Measurements from ENCODE around the gene AIG1. TPM values are rescaled to one million over a fixed set of nuclear protein-coding genes. Genes with fewer than 3 reads are reported as not detected.
"Not testable (repeated sequence)": the region's sequence is repeated elsewhere in the genome, so short reads cannot be mapped to it uniquely, and the experiment has no call there.

The AIG1 gene
- total RNA-seq, 1 experiment from 2014 or later: 29.9 TPM

GRCh38 chr6:143241111-143241510, 180.4 kb downstream of the AIG1 start:
- no peaks in the 10 kb centered on the region for H3K36me3 ChIP-seq
- H3K4me3 ChIP-seq: no peak overlapping the region
- no peaks in the 10 kb centered on the region for H3K9me3 ChIP-seq (replicated peaks)
- no peak overlapping the region for H3K27ac ChIP-seq
- no peaks in the 10 kb centered on the region for H3K27me3 ChIP-seq (replicated peaks)
- no peaks in the 10 kb centered on the region for H3K4me1 ChIP-seq (replicated peaks)
- DNase-seq (ENCODE audit: low read depth in 1 of 2, low spot score in 2 of 2): no peak

- no peak for DNase-seq (ENCODE audit: low read depth in 1 of 2, low spot score in 2 of 2)
- Histone ChIP-seq H3K27ac (no peak overlapping the region), H3K36me3 (no peaks in the 10 kb centered on the region)
These were observed 181.2 kb downstream of the AIG1 start for GRCh38 chr6:143241911-143242310.

DNA sequence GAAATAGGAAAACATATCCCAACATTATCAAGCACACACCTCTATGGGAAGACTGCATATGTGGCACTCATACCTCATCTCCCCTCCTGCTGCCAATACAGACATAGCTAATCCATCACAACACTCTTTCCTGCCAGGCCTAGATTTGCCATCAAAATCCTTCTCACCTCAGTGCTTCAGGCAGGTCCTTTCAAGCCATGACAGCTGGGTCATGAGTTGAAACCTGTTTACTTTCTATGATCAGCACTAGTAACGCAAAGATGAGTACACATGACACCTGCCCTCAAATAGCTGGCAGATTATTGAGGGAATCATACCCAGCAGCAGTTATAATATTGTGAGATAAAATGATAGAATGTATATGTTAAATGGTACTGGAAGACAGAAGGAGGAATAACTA, 183.1 kb downstream of the AIG1 start:
- H3K9me3 ChIP-seq (replicated peaks): no peaks in the 10 kb centered on the region
- DNase-seq (ENCODE audit: low read depth in 1 of 2, low spot score in 2 of 2): no peak
- no peaks in the 10 kb centered on the region for H3K4me1 ChIP-seq (replicated peaks)
- no peak overlapping the region for H3K4me3 ChIP-seq
- H3K36me3 ChIP-seq: no peaks in the 10 kb centered on the region
- no peak overlapping the region for H3K27ac ChIP-seq
- no peaks in the 10 kb centered on the region for H3K27me3 ChIP-seq (replicated peaks)

More at GRCh38 chr6:143241911-143242310, 181.2 kb downstream of the AIG1 start:
- Histone ChIP-seq H3K4me3 (no peak overlapping the region), H3K4me1 (replicated peaks) (no peaks in the 10 kb centered on the region), H3K27me3 (replicated peaks) (no peaks in the 10 kb centered on the region), H3K9me3 (replicated peaks) (no peaks in the 10 kb centered on the region)

DNA sequence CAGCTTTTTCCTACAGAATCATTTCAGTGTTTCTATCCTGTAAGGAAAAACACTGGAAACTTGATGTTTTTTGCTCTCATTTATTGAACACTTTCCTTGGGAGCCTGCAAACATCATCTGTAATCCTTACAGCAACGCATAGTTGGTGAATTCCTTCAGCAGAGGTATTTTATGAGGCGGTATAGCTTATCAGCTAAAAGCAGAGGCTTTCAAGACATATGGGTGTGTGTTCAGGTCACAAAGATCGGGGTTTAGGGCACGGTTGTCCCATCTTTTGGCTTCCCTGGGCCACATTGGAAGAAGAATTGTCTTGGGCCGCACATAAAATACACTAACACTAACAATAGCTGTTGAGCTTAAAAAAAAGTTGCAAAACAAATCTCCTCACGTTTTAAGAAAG, 185.0 kb downstream of the AIG1 start:
- Histone ChIP-seq H3K9me3 (replicated peaks) (no peaks in the 10 kb centered on the region), H3K27ac (no peak overlapping the region), H3K36me3 (no peaks in the 10 kb centered on the region), H3K4me1 (replicated peaks) (no peaks in the 10 kb centered on the region), H3K27me3 (replicated peaks) (no peaks in the 10 kb centered on the region), H3K4me3 (no peak overlapping the region)
- no peak for DNase-seq (ENCODE audit: low read depth in 1 of 2, low spot score in 2 of 2)

DNA sequence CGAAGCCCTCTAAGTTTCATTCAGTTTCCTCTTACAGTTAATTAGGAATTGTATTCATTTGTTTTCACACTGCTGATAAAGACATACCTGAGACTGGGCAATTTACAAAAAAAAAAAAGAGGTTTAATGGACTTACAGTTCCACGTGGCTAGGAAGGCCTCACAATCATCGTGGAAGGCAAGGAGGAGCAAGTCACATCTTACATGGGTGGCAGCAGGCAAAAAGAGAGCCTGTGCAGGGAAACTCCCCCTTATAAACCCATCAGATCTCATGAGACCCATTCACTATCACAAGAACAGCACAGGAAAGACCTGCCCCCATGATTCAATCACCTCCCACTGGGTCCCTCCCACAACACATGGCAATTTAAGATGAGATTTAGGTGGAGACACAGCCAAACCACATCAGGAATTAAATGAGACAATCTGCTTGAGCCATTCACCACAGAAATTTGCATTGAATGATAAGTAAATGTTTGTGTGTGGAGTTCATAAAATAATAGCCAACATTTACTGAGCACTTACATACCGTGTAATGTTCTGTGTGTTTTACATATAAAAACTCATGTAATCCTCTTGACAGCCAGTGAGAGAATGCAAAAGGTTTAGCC, 185.6 kb downstream of the AIG1 start:
- H3K9me3 ChIP-seq (replicated peaks); H3K27ac ChIP-seq; H3K4me3 ChIP-seq; DNase-seq (ENCODE audit: low read depth in 1 of 2, low spot score in 2 of 2); H3K4me1 ChIP-seq (replicated peaks); H3K36me3 ChIP-seq; H3K27me3 ChIP-seq (replicated peaks): not testable (repeated sequence)

- Histone ChIP-seq H3K36me3 (no peaks in the 10 kb centered on the region), H3K4me3 (no peak overlapping the region), H3K9me3 (replicated peaks) (no peaks in the 10 kb centered on the region), H3K4me1 (replicated peaks) (no peaks in the 10 kb centered on the region), H3K27me3 (replicated peaks) (no peaks in the 10 kb centered on the region), H3K27ac (no peak overlapping the region)
- DNase-seq (ENCODE audit: low read depth in 1 of 2, low spot score in 2 of 2): no peak
These were observed 186.9 kb downstream of the AIG1 start for GRCh38 chr6:143247586-143247985.

DNA sequence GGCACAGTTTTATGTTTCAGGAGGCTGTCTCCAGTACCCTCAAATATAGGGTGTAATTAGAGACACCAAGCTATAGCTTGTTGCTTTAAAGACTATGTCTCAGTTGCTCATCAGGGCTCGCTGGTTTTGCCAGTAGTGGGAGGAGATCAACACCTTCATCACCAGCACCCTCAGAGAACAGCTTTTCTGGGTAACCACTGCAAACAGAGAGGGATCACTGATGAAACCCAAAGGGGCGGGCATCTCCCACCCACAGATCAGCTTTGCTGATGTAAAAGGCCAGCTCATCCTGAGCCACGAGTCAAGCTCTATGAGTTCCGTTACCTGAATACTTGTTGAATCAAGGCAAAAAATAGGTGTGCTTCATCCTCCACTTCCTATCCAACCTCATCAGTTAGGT, 187.7 kb downstream of the AIG1 start:
- H3K9me3 ChIP-seq (replicated peaks): no peaks in the 10 kb centered on the region
- peaks cover 7% of the 10 kb centered on the region for H3K4me1 ChIP-seq (replicated peaks)
- no peak overlapping the region for H3K4me3 ChIP-seq
- no peaks in the 10 kb centered on the region for H3K36me3 ChIP-seq
- H3K27me3 ChIP-seq (replicated peaks): no peaks in the 10 kb centered on the region
- no peak for DNase-seq (ENCODE audit: low read depth in 1 of 2, low spot score in 2 of 2)
- no peak overlapping the region for H3K27ac ChIP-seq

DNA sequence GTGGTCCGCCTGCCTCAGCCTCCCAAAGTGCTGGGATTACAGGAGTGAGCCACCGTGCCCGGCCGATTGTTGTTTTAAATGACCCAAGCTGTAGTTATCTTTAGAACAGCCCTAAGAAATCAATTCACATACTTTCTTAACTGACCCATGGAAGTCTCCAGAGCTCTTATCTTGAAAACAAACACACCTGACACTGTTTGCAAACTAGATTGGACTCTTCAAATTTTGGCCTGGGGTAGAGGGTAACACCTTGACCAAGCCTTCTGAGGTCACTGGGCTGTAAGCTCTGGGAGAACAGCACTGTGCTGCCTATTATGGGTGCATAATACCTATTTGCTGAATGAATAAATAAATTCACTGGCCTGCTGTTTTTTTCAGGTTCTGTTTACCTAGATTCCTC, 190.6 kb downstream of the AIG1 start:
- peaks cover 23% of the 10 kb centered on the region for H3K4me1 ChIP-seq (replicated peaks)
- H3K9me3 ChIP-seq (replicated peaks): no peaks in the 10 kb centered on the region
- H3K27me3 ChIP-seq (replicated peaks): no peaks in the 10 kb centered on the region
- no peak for DNase-seq (ENCODE audit: low read depth in 1 of 2, low spot score in 2 of 2)
- no peak overlapping the region for H3K4me3 ChIP-seq
- no peaks in the 10 kb centered on the region for H3K36me3 ChIP-seq
- H3K27ac ChIP-seq: no peak overlapping the region

DNA sequence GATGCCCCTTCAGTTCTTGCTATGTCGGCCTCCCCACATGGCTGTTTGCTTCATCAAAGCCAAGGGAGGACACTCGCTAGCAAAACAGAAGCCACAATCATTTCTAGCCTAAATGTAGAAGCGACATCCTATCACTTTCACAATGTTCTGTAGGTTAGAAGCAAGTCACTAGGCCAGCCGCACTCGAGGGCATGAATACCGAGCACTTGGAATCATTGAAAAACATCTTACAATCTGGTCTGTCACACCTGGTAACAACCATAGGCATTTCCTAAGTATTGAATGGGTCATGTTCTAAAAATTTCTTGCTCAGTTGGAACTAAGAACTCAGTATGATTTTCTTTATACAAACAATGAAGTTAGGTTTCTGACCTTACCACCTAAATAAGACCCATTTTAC, 192.3 kb downstream of the AIG1 start:
- DNase-seq (ENCODE audit: low read depth in 1 of 2, low spot score in 2 of 2): no peak
- Histone ChIP-seq H3K36me3 (no peaks in the 10 kb centered on the region), H3K4me3 (no peak overlapping the region), H3K27me3 (replicated peaks) (no peaks in the 10 kb centered on the region), H3K27ac (peak overlapping the region; percentile 37; the same call in 1 of the 2 replicates), H3K9me3 (replicated peaks) (no peaks in the 10 kb centered on the region), H3K4me1 (replicated peaks) (peaks cover 27% of the 10 kb centered on the region)

DNA sequence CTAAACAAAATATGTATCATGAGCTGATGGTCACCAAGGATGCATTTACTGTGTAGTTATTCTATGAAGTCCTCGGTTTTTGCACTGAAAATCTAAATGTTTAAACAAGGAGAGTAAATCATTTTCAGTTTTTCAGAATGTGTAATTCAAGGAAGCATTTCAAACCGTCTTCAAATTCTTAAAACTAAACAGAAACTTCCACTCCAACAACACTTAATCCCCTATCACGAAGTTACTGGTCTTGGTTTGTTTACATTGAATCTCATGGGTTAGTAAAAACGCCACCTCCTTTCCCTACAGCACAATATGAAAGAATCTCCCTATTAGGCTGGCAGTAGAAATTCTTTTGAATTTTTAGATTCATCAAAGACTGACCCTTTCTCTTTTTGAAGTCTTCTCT, 192.9 kb downstream of the AIG1 start:
- Histone ChIP-seq H3K27me3 (replicated peaks) (no peaks in the 10 kb centered on the region), H3K9me3 (replicated peaks) (no peaks in the 10 kb centered on the region), H3K4me3 (no peak overlapping the region), H3K36me3 (no peaks in the 10 kb centered on the region), H3K4me1 (replicated peaks) (peaks cover 27% of the 10 kb centered on the region), H3K27ac (peak overlapping the region; percentile 37; the same call in 1 of the 2 replicates)
- peak in 1 of 2 experiments; percentile 47 for DNase-seq (ENCODE audit: low read depth in 1 of 2, low spot score in 2 of 2)

DNA sequence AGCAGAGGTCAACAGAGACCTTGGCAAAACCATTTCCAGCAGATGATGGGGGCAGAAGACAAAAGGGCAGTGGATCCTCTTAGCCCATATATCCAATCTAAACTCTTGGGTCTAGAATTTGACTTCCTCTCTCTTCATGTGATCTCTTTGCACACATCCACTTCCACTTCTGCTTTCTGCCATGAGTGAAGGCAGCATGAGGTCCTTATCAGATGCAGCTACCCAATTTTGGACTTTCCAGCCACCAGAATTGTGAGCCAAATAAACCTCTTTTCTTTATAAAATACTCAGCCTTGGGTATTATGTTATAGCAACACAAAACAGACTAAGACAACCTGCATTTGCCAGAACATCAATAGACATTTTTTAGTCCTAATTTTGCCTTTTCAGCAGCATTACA, 198.3 kb downstream of the AIG1 start:
- no peak for DNase-seq (ENCODE audit: low read depth in 1 of 2, low spot score in 2 of 2)

DNA sequence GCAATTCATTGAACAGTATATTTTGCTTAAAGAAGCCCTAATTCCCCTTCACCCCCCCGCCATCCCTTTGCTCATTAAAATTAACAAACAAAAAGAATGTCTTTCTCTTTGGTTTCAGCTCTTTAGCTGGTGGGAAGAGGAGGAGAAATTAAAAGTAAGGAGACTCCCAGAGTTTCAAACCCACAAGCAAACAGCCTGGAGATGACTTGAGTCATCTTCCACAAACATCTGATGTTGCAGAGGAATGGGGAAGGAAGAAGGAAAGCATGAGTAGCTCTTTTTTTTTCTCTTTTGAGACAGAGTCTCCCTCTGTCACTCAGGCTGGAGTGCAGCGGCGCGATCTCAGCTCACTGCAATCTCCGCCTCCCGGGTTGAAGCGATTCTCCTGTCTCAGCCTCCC, 200.2 kb downstream of the AIG1 start:
- no peaks in the 10 kb centered on the region for H3K27me3 ChIP-seq (replicated peaks)

More for the DNA sequence above, 198.3 kb downstream of the AIG1 start:
- no peaks in the 10 kb centered on the region for H3K9me3 ChIP-seq (replicated peaks)
- no peak overlapping the region for H3K27ac ChIP-seq
- H3K36me3 ChIP-seq: no peaks in the 10 kb centered on the region
- no peaks in the 10 kb centered on the region for H3K27me3 ChIP-seq (replicated peaks)
- peaks cover 24% of the 10 kb centered on the region for H3K4me1 ChIP-seq (replicated peaks)
- no peak overlapping the region for H3K4me3 ChIP-seq

GRCh38 chr6:143261899-143262436, 201.3 kb downstream of the AIG1 start:
- Histone ChIP-seq H3K9me3 (replicated peaks) (no peaks in the 10 kb centered on the region), H3K4me1 (replicated peaks) (peaks cover 34% of the 10 kb centered on the region), H3K4me3 (no peak overlapping the region), H3K36me3 (no peaks in the 10 kb centered on the region), H3K27ac (no peak overlapping the region), H3K27me3 (replicated peaks) (no peaks in the 10 kb centered on the region)
- no peak for DNase-seq (ENCODE audit: low read depth in 1 of 2, low spot score in 2 of 2)

More for the DNA sequence above, 200.2 kb downstream of the AIG1 start:
- H3K36me3 ChIP-seq: no peaks in the 10 kb centered on the region
- H3K27ac ChIP-seq: no peak overlapping the region
- H3K4me3 ChIP-seq: no peak overlapping the region
- peak in 1 of 2 experiments; percentile 32 for DNase-seq (ENCODE audit: low read depth in 1 of 2, low spot score in 2 of 2)
- no peaks in the 10 kb centered on the region for H3K9me3 ChIP-seq (replicated peaks)
- H3K4me1 ChIP-seq (replicated peaks): peaks cover 32% of the 10 kb centered on the region

DNA sequence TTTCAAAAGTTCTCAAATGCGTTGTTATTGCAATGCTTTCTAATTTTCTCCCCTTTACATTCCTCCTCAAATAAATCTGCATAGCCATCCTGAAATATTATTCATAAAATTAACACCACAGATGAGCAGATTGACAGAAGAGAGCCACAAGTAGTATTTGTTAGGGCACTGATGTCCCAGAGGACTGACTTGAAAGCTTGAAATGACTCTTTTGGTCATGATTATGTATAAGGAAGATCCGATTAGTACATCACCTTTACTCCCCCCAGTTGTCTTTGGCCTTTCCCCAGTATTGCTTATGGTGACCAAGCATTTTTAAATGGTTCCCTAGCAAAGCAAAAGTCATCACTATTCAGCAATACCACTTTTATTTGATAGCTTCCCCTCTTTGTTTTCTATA, 202.2 kb downstream of the AIG1 start:
- H3K4me3 ChIP-seq: no peak overlapping the region
- DNase-seq (ENCODE audit: low read depth in 1 of 2, low spot score in 2 of 2): no peak
- no peaks in the 10 kb centered on the region for H3K9me3 ChIP-seq (replicated peaks)
- no peaks in the 10 kb centered on the region for H3K27me3 ChIP-seq (replicated peaks)
- H3K36me3 ChIP-seq: no peaks in the 10 kb centered on the region
- no peak overlapping the region for H3K27ac ChIP-seq
- peaks cover 30% of the 10 kb centered on the region for H3K4me1 ChIP-seq (replicated peaks)

- peaks cover 30% of the 10 kb centered on the region for H3K4me1 ChIP-seq (replicated peaks)
- H3K4me3 ChIP-seq: no peak overlapping the region
- H3K36me3 ChIP-seq: no peaks in the 10 kb centered on the region
- H3K27me3 ChIP-seq (replicated peaks): no peaks in the 10 kb centered on the region
- no peak for DNase-seq (ENCODE audit: low read depth in 1 of 2, low spot score in 2 of 2)
- no peaks in the 10 kb centered on the region for H3K9me3 ChIP-seq (replicated peaks)
- no peak overlapping the region; the same call in 1 of the 2 replicates for H3K27ac ChIP-seq
These were observed 203.7 kb downstream of the AIG1 start for GRCh38 chr6:143264379-143264778.

All from SJSA1 (cell line).